HG03045 (cell line): ENCODE data around the gene GMCL2.

Experiments
- ATAC-seq: cut with Tn5 transposase; IDR thresholded peaks from one replicate; pipeline ENCODE4 v1.9.1; 2021; ENCODE audit warnings: mild to moderate bottlenecking, moderate library complexity; ENCODE audit not compliant: unreplicated experiment

Gene GMCL2

DNA sequence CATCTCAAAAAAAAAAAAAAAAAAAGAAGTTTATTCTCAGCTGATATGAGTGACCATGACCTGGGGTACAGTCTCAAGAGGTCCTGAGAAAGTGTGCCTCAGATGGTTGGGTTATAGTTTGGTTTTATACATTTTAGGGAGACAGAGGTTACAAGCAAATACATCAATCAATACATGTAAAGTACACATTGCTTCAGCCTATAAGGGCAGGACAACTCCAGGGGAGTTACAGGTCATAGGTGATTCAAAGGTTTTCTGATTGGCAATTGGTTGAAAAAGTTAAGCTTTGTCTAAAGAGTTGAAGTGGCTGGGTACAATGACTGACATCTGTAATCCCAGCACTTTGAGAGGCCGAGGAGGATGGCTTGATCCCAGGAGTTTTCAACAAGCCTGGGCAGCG lies 2.3 kb upstream of the GMCL2 start:
- no peak for ATAC-seq

GRCh38 chr5:178186427-178186826 lies 744 bp downstream of the GMCL2 start:
- no peak for ATAC-seq

GRCh38 chr5:178182158-178182876 lies 4.9 kb downstream of the GMCL2 start:
- ATAC-seq: no peak

DNA sequence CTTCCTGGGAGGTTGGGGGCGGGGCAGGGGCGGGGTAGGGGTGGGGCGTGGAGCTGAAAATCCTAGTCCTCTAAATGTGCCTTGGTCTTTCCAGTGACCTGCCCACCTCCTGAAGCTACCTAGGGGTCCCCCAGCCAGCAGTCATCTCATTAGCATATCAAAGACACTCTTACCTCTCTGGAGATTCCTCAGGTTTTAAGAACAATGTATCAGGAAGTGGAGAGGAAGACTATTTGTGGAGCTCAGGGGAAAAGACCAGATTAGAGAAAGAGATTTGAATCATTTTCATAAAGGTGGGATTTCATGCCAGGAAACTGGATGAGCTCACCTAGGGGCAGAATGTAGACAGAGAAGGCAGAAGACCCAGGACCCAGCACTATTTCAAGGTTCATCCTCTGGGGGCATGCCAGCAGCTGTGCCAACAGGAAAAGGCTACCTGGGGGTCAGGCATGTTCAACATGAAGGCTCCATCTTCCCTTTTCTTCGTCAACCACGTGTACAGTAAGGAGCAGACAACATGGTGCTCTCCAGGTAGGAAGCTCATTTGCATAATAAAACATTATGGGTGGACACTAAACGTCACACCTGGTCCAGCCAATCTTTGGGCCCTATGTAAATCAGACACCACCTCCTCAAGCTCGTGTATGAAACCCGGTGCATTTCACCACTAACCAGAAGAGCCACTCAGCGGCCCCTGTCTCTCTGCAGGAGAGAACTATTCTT lies 6.9 kb downstream of the GMCL2 start:
- no peak for ATAC-seq

GRCh38 chr5:178177569-178177968 lies 9.6 kb downstream of the GMCL2 start:
- ATAC-seq: no peak

DNA sequence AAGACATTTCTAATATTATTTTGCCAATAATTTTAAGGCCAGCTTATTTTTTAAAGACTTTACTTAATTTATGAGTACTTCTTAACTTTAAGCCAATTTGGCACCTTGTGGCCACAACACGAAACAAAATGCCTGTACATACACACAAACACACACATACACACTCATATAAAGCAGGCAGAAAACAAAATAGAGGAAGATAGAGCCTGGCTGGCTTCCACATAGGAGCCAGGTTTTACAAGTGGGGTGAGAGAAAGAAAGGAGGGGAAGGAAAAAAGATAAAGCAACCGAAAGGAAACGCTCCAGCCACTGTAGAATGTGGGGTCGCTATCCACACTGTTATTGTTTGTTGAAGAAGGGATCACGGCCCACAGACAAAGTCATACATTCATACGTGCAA lies 10.4 kb downstream of the GMCL2 start:
- ATAC-seq: no peak

- no peak for ATAC-seq
These were observed 12.7 kb downstream of the GMCL2 start for GRCh38 chr5:178174456-178174855.

- no peak for ATAC-seq
These were observed 16.7 kb downstream of the GMCL2 start for GRCh38 chr5:178170455-178170854.

- no peak for ATAC-seq
These were observed 21.6 kb downstream of the GMCL2 start for GRCh38 chr5:178165581-178165980.

DNA sequence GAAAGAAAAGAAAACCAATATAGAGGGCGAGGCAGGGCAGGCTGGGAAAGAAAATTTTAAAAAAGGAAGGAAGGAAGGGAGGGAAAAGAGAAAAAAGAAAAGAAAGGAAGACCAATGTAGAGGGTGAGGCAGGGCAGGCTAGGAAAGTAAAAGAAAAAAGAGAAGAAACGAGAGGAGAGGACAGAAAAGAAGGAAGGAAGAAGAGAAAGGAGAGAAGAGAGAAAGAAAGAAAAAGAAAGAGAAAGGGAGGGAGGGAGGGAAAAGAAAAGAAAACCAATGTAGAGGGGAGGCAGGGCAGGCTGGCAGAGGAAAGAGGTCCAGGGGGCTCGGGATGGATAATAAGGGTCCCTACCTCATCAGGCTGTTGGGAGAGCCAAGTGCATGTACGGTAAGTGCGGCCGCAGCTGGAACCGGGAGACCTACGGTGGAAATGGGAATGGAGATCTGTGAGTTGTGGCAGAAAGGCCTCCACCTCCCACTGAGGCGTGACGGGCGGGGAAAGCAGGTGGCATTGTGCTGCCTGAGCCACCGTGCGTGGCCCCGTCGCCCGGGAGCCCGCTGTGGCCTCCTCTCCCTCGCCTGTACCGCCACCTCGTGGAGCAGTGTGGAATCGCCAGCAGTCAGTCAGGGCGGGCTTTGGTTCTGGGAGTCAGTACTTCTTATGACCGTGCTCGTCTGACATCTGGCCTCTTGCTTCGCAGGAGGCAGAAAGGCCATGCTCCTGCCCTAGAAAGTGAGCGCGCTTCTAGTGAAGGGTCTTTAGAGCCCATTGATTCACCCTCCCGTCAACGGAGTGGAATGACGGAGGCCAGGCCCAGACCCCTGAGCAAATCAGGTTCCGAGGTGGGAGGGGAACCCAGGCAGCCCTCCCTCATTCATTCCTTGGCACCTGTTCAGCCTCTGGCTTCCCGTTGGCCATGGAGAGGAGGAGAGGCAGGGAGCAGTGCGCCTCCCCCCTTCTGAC lies 23.1 kb downstream of the GMCL2 start:
- peak; percentile 92 for ATAC-seq

DNA sequence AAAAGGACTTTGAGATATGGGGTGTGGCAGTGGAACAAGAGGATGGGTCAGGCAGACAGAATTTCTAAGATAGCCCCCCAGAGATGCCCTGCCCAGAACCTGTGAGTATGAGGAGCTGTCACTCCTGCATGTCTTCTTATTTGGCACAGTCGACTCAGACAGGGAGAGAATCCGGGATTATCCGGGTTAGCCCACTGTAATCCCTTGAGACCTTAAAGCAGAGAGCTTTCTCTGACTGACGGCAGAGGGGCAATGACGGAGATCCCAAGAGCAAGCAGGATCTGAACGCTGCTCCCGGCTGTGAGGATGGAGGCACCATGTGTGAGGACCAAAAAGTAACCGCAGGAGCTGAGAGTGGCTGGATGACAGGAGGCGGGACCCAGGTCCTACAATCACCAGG lies 24.7 kb downstream of the GMCL2 start:
- ATAC-seq: no peak

- ATAC-seq: no peak
These were observed 27.0 kb downstream of the GMCL2 start for GRCh38 chr5:178160176-178160575.

DNA sequence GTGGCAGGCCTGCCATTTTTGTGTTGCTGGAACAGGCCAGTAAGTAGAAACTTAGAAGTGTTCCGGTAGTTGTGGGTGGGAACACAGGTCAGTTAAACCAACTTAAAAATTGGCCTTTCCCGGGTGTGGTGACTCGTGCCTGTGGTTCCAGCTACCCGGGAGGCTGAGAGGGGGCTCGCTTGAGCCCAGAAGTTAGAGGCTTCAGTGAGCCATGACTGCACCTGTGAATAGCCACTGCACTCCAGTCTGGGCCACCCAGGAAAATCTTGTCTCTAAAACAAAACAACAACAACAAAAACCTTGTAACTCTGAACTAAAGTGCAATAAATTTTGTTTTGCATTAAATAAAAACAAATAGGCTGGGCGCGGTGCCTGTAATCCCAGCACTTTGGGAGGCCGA lies 32.1 kb downstream of the GMCL2 start:
- no peak for ATAC-seq

- ATAC-seq: peak; percentile 94
These were observed 33.4 kb downstream of the GMCL2 start, which contains the start of gene NHP2 for GRCh38 chr5:178153530-178154340. Gene NHP2 (minus strand): TSS chr5:178153885. CDS start chr5:178153817, 68 bp downstream.

- ATAC-seq: no peak
These were observed 34.4 kb downstream of the GMCL2 start for GRCh38 chr5:178152491-178153444.

DNA sequence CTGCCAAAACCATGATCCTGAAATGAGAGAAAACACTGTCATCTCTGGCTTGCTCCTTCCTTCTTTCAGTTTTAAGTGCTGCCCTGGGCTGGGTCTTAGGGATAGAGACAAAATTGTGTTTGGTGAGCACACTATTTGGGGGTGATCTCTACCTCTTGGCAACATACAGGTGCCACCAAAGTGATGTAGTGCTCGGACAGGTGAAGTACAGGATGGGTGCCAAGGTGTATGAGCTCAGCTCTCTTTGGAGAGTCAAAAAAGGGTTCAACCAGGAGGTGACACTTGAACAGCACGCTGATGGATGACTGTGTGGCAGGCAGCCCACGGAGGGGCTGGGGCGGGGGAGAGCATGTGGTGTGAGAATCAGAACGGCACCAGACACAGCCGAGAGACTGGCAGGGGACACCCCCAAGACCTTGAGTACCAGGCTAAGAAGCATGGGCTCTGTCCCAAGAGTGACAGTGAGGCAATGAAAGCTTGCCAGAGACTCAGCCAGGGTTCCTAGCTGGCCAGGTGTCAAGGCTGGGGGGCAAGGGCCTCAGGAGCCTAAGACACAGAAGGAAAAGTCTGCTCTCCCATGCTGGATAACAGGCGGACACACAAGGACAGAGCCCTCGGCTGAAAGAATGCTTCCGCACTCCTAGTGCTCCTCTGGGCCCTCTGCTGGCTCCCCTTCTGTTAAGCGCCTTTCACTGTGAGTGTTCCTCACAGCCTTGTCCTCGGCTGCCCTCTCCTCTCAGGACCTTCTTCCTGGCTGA lies 36.0 kb downstream of the GMCL2 start:
- no peak for ATAC-seq

DNA sequence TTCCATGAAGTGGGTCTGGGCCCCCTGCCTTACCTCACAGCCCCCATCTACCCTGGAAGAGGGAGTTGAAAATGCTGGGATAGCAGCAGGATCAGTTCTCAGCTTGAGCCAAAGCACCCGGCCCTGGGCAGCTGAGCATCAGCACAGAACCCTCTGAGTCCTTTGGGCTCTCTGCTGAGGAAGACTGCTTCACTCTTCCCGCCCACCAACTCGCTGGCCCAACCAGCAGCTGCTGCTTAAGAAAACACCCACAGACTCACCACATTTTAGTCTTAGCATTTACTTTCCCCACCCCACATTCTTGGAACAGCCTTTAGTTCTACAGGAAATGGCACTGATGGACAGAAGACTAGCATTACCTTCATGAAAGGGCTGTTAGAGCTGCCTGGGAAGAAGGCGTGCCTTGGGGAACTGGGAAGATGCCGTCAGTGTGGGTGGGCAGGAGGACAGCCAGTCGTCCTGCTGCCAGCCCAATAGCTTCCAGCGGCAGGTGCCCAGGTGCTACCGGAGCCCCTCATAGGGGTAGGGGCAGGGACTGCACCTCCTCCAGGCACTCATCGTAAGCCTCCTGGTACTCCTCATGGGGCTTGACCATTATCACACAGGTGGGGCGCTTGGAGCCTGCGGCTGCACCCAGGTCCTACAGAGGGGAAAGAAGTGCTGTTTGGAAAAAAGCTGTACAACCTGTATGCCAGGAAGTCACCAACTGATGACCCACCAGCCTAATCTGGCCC lies 37.8 kb downstream of the GMCL2 start:
- ATAC-seq: no peak

DNA sequence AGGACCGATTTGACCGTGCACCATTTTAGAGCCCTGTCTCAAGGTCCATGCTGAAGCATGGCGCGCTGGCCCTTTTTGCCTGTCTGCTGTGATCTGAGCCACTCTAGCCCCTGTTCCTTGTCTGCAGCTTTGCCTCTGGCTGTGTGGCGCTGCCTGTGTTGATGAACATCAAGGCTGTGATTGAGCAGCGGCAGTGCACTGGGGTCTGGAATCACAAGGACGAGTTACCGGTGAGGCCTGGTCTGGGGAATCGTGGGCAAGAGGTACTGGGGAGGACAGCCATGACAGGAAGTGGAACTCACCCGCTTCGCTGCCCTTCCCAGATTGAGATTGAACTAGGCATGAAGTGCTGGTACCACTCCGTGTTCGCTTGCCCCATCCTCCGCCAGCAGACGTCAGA lies 39.8 kb downstream of the GMCL2 start:
- no peak for ATAC-seq
